ENCODE data around the gene DUSP28.

- TF ChIP-seq, protein P1, sequence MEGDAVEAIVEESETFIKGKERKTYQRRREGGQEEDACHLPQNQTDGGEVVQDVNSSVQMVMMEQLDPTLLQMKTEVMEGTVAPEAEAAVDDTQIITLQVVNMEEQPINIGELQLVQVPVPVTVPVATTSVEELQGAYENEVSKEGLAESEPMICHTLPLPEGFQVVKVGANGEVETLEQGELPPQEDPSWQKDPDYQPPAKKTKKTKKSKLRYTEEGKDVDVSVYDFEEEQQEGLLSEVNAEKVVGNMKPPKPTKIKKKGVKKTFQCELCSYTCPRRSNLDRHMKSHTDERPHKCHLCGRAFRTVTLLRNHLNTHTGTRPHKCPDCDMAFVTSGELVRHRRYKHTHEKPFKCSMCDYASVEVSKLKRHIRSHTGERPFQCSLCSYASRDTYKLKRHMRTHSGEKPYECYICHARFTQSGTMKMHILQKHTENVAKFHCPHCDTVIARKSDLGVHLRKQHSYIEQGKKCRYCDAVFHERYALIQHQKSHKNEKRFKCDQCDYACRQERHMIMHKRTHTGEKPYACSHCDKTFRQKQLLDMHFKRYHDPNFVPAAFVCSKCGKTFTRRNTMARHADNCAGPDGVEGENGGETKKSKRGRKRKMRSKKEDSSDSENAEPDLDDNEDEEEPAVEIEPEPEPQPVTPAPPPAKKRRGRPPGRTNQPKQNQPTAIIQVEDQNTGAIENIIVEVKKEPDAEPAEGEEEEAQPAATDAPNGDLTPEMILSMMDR (IDR thresholded peaks at IDR 0.05), result no peak
- TF ChIP-seq POLR2A (IDR thresholded peaks at IDR 0.05), result no peak
- no peak for TF ChIP-seq POLR2AphosphoS5 (IDR thresholded peaks at IDR 0.05)
Measured at GRCh38 chr2:240569523-240569997, 9.4 kb downstream of the DUSP28 start.

Measured in gastroesophageal sphincter (tissue), 3 donors.